Midbrain (tissue), 1 donor: ENCODE results near the gene DGLUCY.
"Not testable (repeated sequence)": the region's sequence is repeated elsewhere in the genome, so short reads cannot be mapped to it uniquely, and the experiment has no call there.

Experiments
- DNase-seq: peaks from one replicate; lab custom pipeline; 2025; lab: John Stamatoyannopoulos, UW

Gene DGLUCY

GRCh38 chr14:91207008-91207407 lies 93.1 kb downstream of the DGLUCY start:
- no peak for DNase-seq

GRCh38 chr14:91211017-91211416 lies 97.1 kb downstream of the DGLUCY start:
- no peak for DNase-seq

GRCh38 chr14:91214306-91214705 lies 100.4 kb downstream of the DGLUCY start:
- DNase-seq = no peak

- no peak for DNase-seq
These were observed 101.5 kb downstream of the DGLUCY start for GRCh38 chr14:91215381-91215780.

- DNase-seq = no peak
These were observed 102.9 kb downstream of the DGLUCY start for GRCh38 chr14:91216731-91217226.

- no peak for DNase-seq
These were observed 104.1 kb downstream of the DGLUCY start for GRCh38 chr14:91218014-91218413.

GRCh38 chr14:91219517-91220389 lies 105.9 kb downstream of the DGLUCY start:
- DNase-seq = no peak

- no peak for DNase-seq
These were observed 106.7 kb downstream of the DGLUCY start for GRCh38 chr14:91220581-91221000.

- DNase-seq = no peak
These were observed 107.4 kb downstream of the DGLUCY start for GRCh38 chr14:91221270-91221669.

- no peak for DNase-seq
These were observed 109.3 kb downstream of the DGLUCY start for GRCh38 chr14:91223028-91223783.

GRCh38 chr14:91225025-91225424 lies 111.2 kb downstream of the DGLUCY start:
- no peak for DNase-seq

- DNase-seq = not testable (repeated sequence)
These were observed 112.5 kb downstream of the DGLUCY start for GRCh38 chr14:91226360-91226759.

GRCh38 chr14:91227183-91227628 lies 113.3 kb downstream of the DGLUCY start:
- no peak for DNase-seq

GRCh38 chr14:91228112-91229004 lies 114.5 kb downstream of the DGLUCY start:
- no peak for DNase-seq

GRCh38 chr14:91229005-91229382 lies 115.1 kb downstream of the DGLUCY start:
- DNase-seq = no peak

- no peak for DNase-seq
These were observed 115.9 kb downstream of the DGLUCY start for GRCh38 chr14:91229743-91230200.

GRCh38 chr14:91230397-91231035 lies 116.6 kb downstream of the DGLUCY start:
- DNase-seq = no peak

GRCh38 chr14:91231446-91231845 lies 117.6 kb downstream of the DGLUCY start:
- DNase-seq = no peak

GRCh38 chr14:91232052-91232451 lies 118.2 kb downstream of the DGLUCY start:
- no peak for DNase-seq

GRCh38 chr14:91232603-91233002 lies 118.7 kb downstream of the DGLUCY start:
- DNase-seq = no peak
